ENCODE results near the gene RPIA.
"Not testable (repeated sequence)": the region's sequence is repeated elsewhere in the genome, so short reads cannot be mapped to it uniquely, and the experiment has no call there.

The RPIA gene

GRCh38 chr2:88757025-88757424 is 65.6 kb downstream of the RPIA start:
- TF ChIP-seq CTCF (IDR thresholded peaks at IDR 0.05; ENCODE audit: low read depth, low read length) (no peak), POLR2A (IDR thresholded peaks at IDR 0.05; ENCODE audit: extremely low read depth, insufficient read length) (no peak), MAX (IDR thresholded peaks at IDR 0.05; ENCODE audit: low read depth, low read length) (no peak), MYC (IDR thresholded peaks at IDR 0.05; ENCODE audit: low read depth, low read length) (no peak)
- no peak overlapping the region for H3K4me3 ChIP-seq (ENCODE audit: low read depth, low read length)
- no peak for DNase-seq (ENCODE audit: low read depth)

GRCh38 chr2:88758702-88759101 is 67.2 kb downstream of the RPIA start:
- not testable (repeated sequence) for DNase-seq (ENCODE audit: low read depth)

GRCh38 chr2:88760819-88761598 is 69.5 kb downstream of the RPIA start:
- TF ChIP-seq MAX (IDR thresholded peaks at IDR 0.05; ENCODE audit: low read depth, low read length) (no peak), MYC (IDR thresholded peaks at IDR 0.05; ENCODE audit: low read depth, low read length) (no peak), POLR2A (IDR thresholded peaks at IDR 0.05; ENCODE audit: extremely low read depth, insufficient read length) (no peak), CTCF (IDR thresholded peaks at IDR 0.05; ENCODE audit: low read depth, low read length) (no peak)
- no peak overlapping the region for H3K4me3 ChIP-seq (ENCODE audit: low read depth, low read length)
- no peak for DNase-seq (ENCODE audit: low read depth)

More at GRCh38 chr2:88758702-88759101, 67.2 kb downstream of the RPIA start:
- not testable (repeated sequence) for H3K4me3 ChIP-seq (ENCODE audit: low read depth, low read length)

- H3K4me3 ChIP-seq (ENCODE audit: low read depth, low read length) = no peak overlapping the region
- TF ChIP-seq MAX (IDR thresholded peaks at IDR 0.05; ENCODE audit: low read depth, low read length) = no peak
- no peak for TF ChIP-seq MYC (IDR thresholded peaks at IDR 0.05; ENCODE audit: low read depth, low read length)
- no peak for TF ChIP-seq CTCF (IDR thresholded peaks at IDR 0.05; ENCODE audit: low read depth, low read length)
- TF ChIP-seq POLR2A (IDR thresholded peaks at IDR 0.05; ENCODE audit: extremely low read depth, insufficient read length) = no peak
- DNase-seq (ENCODE audit: low read depth) = no peak
Measured at GRCh38 chr2:88764141-88764849, 72.8 kb downstream of the RPIA start.

GRCh38 chr2:88764850-88765153 is 73.3 kb downstream of the RPIA start:
- DNase-seq (ENCODE audit: low read depth) = no peak
- TF ChIP-seq CTCF (IDR thresholded peaks at IDR 0.05; ENCODE audit: low read depth, low read length) (no peak), POLR2A (IDR thresholded peaks at IDR 0.05; ENCODE audit: extremely low read depth, insufficient read length) (no peak), MAX (IDR thresholded peaks at IDR 0.05; ENCODE audit: low read depth, low read length) (no peak), MYC (IDR thresholded peaks at IDR 0.05; ENCODE audit: low read depth, low read length) (no peak)
- H3K4me3 ChIP-seq (ENCODE audit: low read depth, low read length) = no peak overlapping the region

- DNase-seq (ENCODE audit: low read depth) = no peak
- TF ChIP-seq MYC (IDR thresholded peaks at IDR 0.05; ENCODE audit: low read depth, low read length) = no peak
- H3K4me3 ChIP-seq (ENCODE audit: low read depth, low read length) = no peak overlapping the region
Measured at GRCh38 chr2:88765154-88765888, 73.8 kb downstream of the RPIA start.

- not testable (repeated sequence) for H3K4me3 ChIP-seq (ENCODE audit: low read depth, low read length); DNase-seq (ENCODE audit: low read depth)
Measured at GRCh38 chr2:88765889-88766481, 74.5 kb downstream of the RPIA start.
